NCI-H146 treated with DMSO at 0.1 percent for 48 hours (cell line): ENCODE results near the gene LILRA2.
"Not testable (repeated sequence)": the region's sequence is repeated elsewhere in the genome, so short reads cannot be mapped to it uniquely, and the experiment has no call there.

Experiments used
- DNase-seq: peaks from one replicate; lab custom pipeline; 2025; ENCODE audit not compliant: unreplicated experiment; lab: John Stamatoyannopoulos, UW

Gene LILRA2

GRCh38 chr19:54608792-54609191 lies 35.2 kb downstream of the LILRA2 start:
- no peak for DNase-seq

DNA sequence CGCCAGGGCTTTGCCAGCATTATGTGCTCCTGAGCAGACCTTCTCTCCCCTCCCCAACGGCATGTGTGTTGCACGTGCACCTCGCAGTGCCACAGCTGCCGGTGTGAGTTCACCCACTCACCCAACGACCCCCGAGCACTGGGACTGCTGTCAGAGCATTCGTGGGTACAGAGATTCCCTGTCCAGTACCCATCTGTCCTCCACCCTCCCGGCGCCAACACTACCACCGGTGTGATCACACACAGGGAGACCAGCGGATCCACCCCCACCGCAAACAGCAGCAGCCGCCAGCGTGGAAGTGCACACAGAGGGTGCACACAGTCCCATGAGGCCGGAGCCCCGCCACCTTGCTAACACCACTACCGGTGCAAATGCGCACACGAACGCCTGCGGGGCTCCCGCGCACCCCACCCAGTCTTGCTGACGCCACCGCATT lies 35.8 kb downstream of the LILRA2 start:
- no peak for DNase-seq

DNA sequence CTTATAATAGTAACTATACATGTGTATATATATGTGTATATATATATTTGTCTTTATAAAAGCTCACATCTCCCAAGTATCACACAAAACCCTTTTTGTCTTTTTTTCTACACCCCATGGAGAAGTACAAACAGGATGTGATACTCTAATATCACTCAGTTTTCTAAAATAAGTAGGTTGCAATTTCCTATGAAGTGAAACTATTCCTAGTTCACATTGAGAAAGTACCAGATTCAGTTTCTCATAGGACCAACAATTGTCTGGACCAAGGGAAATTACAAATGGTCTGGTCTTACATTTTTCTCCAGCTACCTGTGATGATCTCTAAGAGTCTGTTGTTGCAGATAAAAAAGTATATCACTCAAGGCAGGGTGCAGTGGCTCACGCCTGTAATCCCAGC lies 38.8 kb downstream of the LILRA2 start:
- no peak for DNase-seq

DNA sequence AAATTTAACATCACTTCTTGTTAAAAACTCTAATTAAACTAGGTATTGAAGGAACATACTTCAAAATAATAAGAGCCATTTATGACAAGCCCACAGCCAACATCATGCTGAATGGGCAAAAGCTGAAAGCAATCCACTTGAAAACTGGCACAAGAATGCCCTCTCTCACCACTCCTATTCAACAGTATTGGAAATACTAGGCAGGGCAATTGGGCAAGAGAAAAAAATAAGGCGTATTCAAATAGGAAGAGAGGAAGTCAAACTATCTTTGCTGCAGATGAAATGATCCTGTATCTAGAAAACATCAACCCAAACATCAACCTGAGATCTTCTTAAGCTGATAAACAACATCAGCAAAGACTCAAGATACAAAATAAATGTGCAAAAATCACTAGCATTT lies 41.1 kb downstream of the LILRA2 start:
- DNase-seq: no peak

GRCh38 chr19:54616057-54616456 lies 42.5 kb downstream of the LILRA2 start:
- no peak for DNase-seq

- DNase-seq: no peak
Observed at GRCh38 chr19:54616821-54617560, 43.4 kb downstream of the LILRA2 start.

DNA sequence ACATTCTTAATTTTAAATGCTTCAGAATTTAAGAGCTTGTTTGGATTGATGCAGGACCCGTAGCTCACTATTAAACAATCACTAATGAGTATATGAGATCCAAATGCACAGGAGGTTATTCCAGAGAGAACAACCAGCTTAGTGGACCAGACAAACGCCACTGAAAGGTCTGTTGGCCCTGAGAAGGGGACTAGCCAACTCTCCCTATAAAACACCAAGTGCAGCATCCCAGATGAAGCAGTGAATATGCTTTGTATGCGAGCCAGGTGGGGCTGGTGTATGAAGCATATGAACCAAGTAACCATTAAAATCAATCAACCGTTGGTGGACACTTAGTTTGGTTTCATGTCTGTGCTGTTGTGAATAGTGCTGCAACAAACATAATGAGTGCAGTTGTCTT lies 46.9 kb downstream of the LILRA2 start:
- DNase-seq: no peak

DNA sequence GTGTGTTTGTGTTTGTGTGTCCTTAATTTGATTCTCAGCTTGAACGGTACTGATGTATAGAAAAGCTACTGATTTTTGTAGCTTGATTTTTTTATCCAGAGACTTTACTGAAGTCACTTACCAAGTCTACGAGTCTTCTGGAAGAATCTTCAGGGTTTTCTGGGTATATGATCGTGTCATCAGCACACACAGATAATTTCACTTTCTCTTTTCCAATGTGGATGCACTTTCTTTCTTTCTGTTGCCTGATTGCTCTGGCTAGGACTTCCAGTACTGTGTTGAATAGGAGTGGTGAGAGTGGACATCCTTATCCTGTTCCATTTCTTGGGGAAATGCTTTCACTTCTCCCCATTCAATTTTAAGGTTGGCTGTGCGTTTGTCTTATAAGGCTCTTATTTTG lies 48.8 kb downstream of the LILRA2 start:
- DNase-seq: no peak

DNA sequence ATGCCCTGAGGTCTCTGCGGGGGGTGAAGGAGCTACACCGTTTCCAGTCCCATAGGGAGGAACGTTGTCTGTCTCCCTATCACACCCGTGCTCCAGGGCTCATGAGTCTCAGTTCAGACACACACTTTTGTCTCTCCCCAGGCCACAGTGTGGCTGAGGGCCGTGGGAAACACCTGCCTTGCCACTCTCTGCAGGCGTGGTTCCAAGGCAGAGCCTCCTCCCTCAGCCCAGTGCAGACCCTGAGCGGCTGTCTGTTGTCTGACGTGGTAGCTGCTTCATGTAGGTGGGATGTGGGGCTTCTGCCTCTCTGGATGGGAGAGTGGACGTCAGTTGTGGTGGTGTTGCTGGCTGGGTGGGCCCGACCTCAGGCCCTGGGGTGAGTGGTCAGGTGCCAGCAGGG lies 50.6 kb downstream of the LILRA2 start:
- not testable (repeated sequence) for DNase-seq

DNA sequence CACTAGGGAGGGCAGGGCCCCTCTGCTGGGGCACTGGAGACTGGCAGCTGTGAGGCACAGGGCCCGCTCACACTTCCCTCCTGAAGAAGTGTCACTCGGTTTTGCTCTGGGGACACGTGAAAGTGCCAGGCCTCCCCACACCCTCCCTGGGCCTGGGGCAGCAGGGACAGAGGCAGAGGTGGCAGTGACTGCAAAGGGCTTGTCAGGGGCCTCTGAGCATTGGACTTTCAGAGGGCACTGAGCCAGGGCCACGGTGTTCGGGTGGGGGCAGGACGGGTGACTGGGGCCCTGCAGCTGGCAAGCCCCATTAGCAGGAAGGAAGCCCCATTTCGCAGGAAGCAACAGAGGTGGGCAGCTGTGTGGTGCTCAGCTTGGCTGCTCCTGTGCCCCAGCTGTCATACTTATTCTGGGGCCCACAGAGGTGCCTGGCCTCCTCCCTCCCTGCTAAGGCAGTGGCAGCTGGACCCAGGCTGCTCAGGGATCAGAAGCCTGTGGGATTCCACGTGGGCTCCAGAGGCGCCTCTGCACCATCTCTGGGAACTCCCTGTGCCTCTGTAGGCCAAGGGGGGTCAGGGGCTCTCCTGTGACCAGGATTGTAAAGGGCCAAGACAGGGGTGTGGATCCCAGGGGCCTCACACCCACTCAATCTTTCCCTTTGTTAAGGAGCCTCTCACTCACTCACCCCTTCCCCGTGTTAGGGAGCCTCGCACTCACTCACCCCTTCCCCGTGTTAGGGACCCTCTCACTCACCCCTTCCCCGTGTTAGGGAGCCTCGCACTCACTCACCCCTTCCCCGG lies 51.5 kb downstream of the LILRA2 start:
- not testable (repeated sequence) for DNase-seq

DNA sequence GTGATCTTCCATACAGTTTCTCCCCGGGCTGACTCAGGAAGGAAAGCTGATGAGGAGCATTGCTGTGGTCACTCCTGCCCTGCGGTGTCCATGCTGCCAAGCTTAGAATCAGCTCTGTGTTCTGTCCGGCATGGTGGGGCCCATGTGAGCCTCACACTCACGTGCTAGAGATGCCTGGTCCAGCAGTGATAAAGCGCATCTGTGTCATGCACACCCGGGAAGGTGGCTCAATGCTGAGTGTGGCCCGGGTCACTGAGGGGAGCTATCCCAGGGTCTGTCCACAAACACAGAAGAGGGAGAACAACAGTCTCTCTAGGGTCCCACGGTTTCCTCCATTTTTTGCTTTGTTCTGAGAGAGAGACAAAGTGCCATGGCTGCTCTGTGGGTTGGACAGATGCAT lies 53.2 kb downstream of the LILRA2 start:
- no peak for DNase-seq

DNA sequence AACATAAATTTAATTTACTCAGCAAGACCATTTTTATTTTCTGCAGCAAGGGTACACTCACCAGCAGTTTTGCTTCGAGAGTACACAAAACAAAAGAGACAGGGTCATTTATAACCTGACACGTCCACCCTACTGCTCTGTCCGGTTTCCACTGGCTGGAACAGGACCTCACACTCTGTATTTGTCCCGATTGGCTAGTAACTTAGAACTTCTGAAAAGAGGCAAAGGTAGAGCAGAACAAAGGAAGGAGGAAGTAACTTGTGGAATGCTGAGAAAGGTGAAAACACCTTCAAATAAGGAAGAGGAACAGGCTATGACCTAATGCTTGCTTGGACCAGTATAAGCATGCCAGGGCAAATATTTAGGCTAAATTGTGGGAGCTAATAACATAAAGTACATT lies 54.3 kb downstream of the LILRA2 start:
- DNase-seq: not testable (repeated sequence)

GRCh38 chr19:54630262-54630661 lies 56.7 kb downstream of the LILRA2 start, which contains the start of gene LILRB1:
TSS of gene LILRB1 (plus strand) at chr19:54630484. CDS start at chr19:54631074, 590 bp downstream.
- DNase-seq: not testable (repeated sequence)

DNA sequence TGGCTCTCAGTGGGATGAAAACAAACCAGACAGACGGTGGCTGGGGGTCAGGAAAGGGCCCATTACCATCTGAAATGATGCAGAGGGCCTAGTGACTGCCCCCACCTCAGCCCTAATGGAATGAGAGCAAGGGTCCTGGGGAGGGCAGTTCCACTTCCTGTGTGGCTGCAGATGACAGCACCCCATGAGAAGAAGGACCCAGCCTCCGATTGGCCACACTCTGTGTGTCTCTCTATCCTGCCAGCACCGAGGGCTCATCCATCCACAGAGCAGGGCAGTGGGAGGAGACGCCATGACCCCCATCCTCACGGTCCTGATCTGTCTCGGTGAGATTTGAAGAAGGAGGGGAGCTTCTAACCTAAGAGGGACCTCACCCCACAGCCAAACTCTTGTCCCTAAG lies 57.2 kb downstream of the LILRA2 start:
- no peak for DNase-seq

- DNase-seq: not testable (repeated sequence)
Observed at GRCh38 chr19:54631489-54632337, 58.1 kb downstream of the LILRA2 start.

DNA sequence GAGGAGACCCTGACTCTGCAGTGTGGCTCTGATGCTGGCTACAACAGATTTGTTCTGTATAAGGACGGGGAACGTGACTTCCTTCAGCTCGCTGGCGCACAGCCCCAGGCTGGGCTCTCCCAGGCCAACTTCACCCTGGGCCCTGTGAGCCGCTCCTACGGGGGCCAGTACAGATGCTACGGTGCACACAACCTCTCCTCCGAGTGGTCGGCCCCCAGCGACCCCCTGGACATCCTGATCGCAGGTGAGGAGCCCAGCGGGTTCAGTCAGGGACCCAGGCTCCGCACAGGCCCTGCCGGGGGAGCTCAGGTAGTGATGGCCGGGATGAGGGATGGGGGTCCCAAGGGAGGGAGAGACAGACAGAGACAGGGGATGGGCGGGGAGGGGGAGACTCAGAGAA lies 58.9 kb downstream of the LILRA2 start:
- not testable (repeated sequence) for DNase-seq

DNA sequence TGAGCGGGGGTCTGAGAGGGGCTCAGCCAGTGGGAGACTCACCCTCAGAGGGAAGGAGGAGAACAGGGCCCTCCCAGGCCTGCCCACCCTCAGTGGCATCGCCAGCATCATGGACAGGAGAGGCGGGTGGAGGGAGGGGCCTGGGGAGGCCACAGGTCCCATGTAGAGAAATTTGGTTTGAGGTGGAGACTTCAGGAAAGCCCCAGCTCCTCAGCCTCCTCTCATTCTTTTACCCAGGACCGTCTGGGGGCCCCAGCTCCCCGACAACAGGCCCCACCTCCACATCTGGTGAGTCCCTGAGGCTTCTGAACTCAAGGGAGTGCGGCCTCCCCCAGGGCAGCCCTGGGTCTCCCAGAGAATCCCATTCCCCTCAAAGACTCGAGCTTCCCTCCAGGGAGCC lies 59.8 kb downstream of the LILRA2 start:
- DNase-seq: no peak

DNA sequence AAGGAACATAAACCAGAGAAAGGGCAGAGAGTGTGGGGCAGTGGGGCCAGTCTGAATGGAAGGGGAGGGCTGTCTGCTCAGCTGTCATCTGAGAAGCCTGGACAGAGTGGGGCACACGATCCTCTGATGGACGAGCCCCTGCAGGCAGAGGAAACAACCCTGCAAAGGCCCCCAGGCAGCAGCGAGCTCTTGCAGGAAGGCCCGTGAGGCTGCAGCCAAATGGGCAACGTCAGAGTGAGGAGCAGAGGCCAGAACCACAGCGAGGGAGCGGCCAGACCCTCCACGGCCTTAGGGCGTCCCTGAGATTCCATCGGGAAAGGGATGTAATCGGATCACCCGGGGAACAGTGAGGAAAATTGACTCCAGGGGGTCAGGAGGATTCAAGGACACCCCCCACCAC lies 62.5 kb downstream of the LILRA2 start:
- DNase-seq: not testable (repeated sequence)

GRCh38 chr19:54638683-54639082 lies 65.1 kb downstream of the LILRA2 start:
- DNase-seq: no peak
